H1 (cell line): ENCODE data around the gene KIDINS220. TPM values are rescaled to one million over a fixed set of nuclear protein-coding genes. Genes with fewer than 3 reads are reported as not detected.

Experiments used
- CTCF ChIA-PET: fragments of 300-600 bp; sonication (Branson Sonifier 250); formaldehyde crosslinking; loops from one replicate; lab custom pipeline; 2021; ENCODE audit not compliant: partially characterized antibody; lab: Charles Lee
- POLR2A ChIA-PET: fragments of 300-600 bp; sonication (Branson Sonifier 250); formaldehyde crosslinking; loops from one replicate; lab custom pipeline; 2021; ENCODE audit warnings: inconsistent platforms; ENCODE audit not compliant: partially characterized antibody; lab: Charles Lee
- DNase-seq, 2 experiments: peaks; one replicate each; pipeline versions ENCODE4 v3.0.0 to v3.0.0-alpha.2; 2010 to 2022; ENCODE audit warnings: low spot score in 2 of 2, low read depth in 1 of 2, mixed read lengths in 1 of 2
- FAIRE-seq: peaks from 2 replicates; lab custom pipeline; 2011; peaks lifted over from hg19 to GRCh38; lab: Jason Lieb, UNC
- H2AFZ ChIP-seq: 2 replicates; pipeline ENCODE4 v1.8.1; 2012; ENCODE audit warnings: low read length, inconsistent platforms
- H2AK5ac ChIP-seq: 2 replicates; pipeline ENCODE4 v1.6.1; 2013; ENCODE audit warnings: low read depth, low read length
- H2BK120ac ChIP-seq: replicated peaks from 2 replicates; pipeline ENCODE3; 2013; ENCODE audit warnings: low read depth, low read length, inconsistent platforms
- H2BK12ac ChIP-seq: 2 replicates; pipeline ENCODE4 v1.6.1; 2013; ENCODE audit warnings: low read depth, low read length
- H2BK15ac ChIP-seq: 2 replicates; pipeline ENCODE4 v1.6.1; 2013; ENCODE audit warnings: low read length
- H2BK20ac ChIP-seq: 2 replicates; pipeline ENCODE4 v1.6.1; 2013; ENCODE audit warnings: low read length
- H2BK5ac ChIP-seq: 2 replicates; pipeline ENCODE4 v1.6.1; 2013; ENCODE audit warnings: low read depth, low read length
- H3K14ac ChIP-seq: 2 replicates; pipeline ENCODE4 v1.6.1; 2013; ENCODE audit warnings: inconsistent platforms; ENCODE audit not compliant: insufficient read length
- H3K18ac ChIP-seq: 2 replicates; pipeline ENCODE4 v1.6.1; 2013; ENCODE audit warnings: low read length; ENCODE audit errors: extremely low read depth
- H3K23ac ChIP-seq: 2 replicates; pipeline ENCODE4 v1.6.1; 2013; ENCODE audit warnings: inconsistent platforms; ENCODE audit not compliant: insufficient read length
- H3K23me2 ChIP-seq: 2 replicates; pipeline ENCODE4 v1.6.1; 2013; ENCODE audit warnings: low read depth, low read length
- H3K27ac ChIP-seq: 2 replicates; pipeline ENCODE4 v1.6.1; 2011; ENCODE audit warnings: low read depth, low read length, inconsistent platforms
- H3K27me3 ChIP-seq, 4 experiments: replicated peaks in 1 of 4; 1 replicate in 1 of 4; 2 replicates in 3 of 4; pipeline versions ENCODE4 v1.6.1 to v1.8.1; 2011 to 2013; ENCODE audit warnings: low read length in 3 of 4, mild to moderate bottlenecking in 3 of 4, inconsistent platforms in 2 of 4, mixed read lengths in 2 of 4, moderate library complexity in 1 of 4; ENCODE audit not compliant: control insufficient read depth in 3 of 4, insufficient read depth in 3 of 4; ENCODE audit errors: extremely low read depth in 1 of 4
- H3K36me3 ChIP-seq, 4 experiments: 2 replicates each; pipeline versions ENCODE4 v1.6.1 to v1.8.1; 2011 to 2013; ENCODE audit warnings: mild to moderate bottlenecking in 4 of 4, low read length in 3 of 4, moderate library complexity in 2 of 4, control low read depth in 1 of 4, inconsistent platforms in 1 of 4; ENCODE audit not compliant: insufficient read depth in 4 of 4, control insufficient read depth in 2 of 4
- H3K4ac ChIP-seq: replicated peaks from 2 replicates; pipeline ENCODE3; 2013; ENCODE audit warnings: low read length, low read depth, mixed read lengths, inconsistent platforms; ENCODE audit not compliant: insufficient read length
- H3K4me1 ChIP-seq, 4 experiments: replicated peaks in 1 of 4; 1 replicate in 1 of 4; 2 replicates in 3 of 4; pipeline versions ENCODE4 v1.6.1 to v1.8.1; 2011 to 2013; ENCODE audit warnings: low read length in 3 of 4, inconsistent platforms in 2 of 4, mixed read lengths in 1 of 4; ENCODE audit not compliant: insufficient read depth in 4 of 4, control insufficient read depth in 3 of 4
- H3K4me2 ChIP-seq, 2 experiments: 2 replicates each; pipeline versions ENCODE4 v1.6.1 to v1.8.1; 2011 to 2013; ENCODE audit warnings: low read depth in 2 of 2, low read length in 2 of 2, control low read depth in 1 of 2, inconsistent platforms in 1 of 2, mild to moderate bottlenecking in 1 of 2; ENCODE audit not compliant: insufficient read depth in 1 of 2
- H3K4me3 ChIP-seq, 4 experiments: fragments of 200-600, 300-600 bp in 1 of 4; sonication (generic), shearing (Covaris generic), sonication (Bioruptor Twin) in 1 of 4; 2 replicates each; pipeline versions ENCODE4 v1.5.1 to v1.8.1; 2011 to 2016; ENCODE audit warnings: low read length in 4 of 4, low read depth in 3 of 4, control low read depth in 2 of 4, inconsistent platforms in 2 of 4, mild to moderate bottlenecking in 2 of 4, mixed read lengths in 1 of 4, moderate library complexity in 1 of 4; ENCODE audit not compliant: insufficient read depth in 2 of 4; ENCODE audit errors: extremely low read depth in 1 of 4
- H3K56ac ChIP-seq: replicated peaks from 2 replicates; pipeline ENCODE3; 2013; ENCODE audit warnings: low read depth, mild to moderate bottlenecking, mixed read lengths, low read length, inconsistent platforms; ENCODE audit not compliant: insufficient read length
- H3K79me1 ChIP-seq: 2 replicates; pipeline ENCODE4 v1.6.1; 2013; ENCODE audit warnings: low read depth, low read length, control low read depth
- H3K79me2 ChIP-seq, 2 experiments: 2 replicates each; pipeline versions ENCODE4 v1.6.1 to v1.8.1; 2012 to 2013; ENCODE audit warnings: low read length in 2 of 2, mild to moderate bottlenecking in 2 of 2, inconsistent platforms in 1 of 2; ENCODE audit not compliant: insufficient read depth in 2 of 2, control insufficient read depth in 1 of 2
- H3K9ac ChIP-seq, 4 experiments: replicated peaks in 1 of 4; 1 replicate in 1 of 4; 2 replicates in 3 of 4; pipeline versions ENCODE4 v1.6.1 to v1.8.1; 2011 to 2013; ENCODE audit warnings: low read depth in 3 of 4, low read length in 3 of 4, control low read depth in 2 of 4, mild to moderate bottlenecking in 2 of 4, moderate library complexity in 2 of 4, inconsistent platforms in 1 of 4; ENCODE audit errors: extremely low read depth in 1 of 4
- H3K9me3 ChIP-seq, 2 experiments: 2 replicates each; pipeline versions ENCODE4 v1.6.1 to v1.8.1; 2012 to 2013; ENCODE audit warnings: mild to moderate bottlenecking in 2 of 2, moderate library complexity in 2 of 2, control low read depth in 1 of 2, inconsistent platforms in 1 of 2, low read depth in 1 of 2, low read length in 1 of 2, mixed read lengths in 1 of 2; ENCODE audit not compliant: insufficient read depth in 2 of 2
- H4K20me1 ChIP-seq, 2 experiments: replicated peaks in 1 of 2; 2 replicates each; pipeline versions ENCODE3 to v1.8.1; 2011 to 2013; ENCODE audit warnings: inconsistent platforms in 2 of 2, low read length in 2 of 2, mild to moderate bottlenecking in 1 of 2; ENCODE audit not compliant: insufficient read depth in 2 of 2, control insufficient read depth in 1 of 2
- H4K5ac ChIP-seq: 2 replicates; pipeline ENCODE4 v1.6.1; 2013; ENCODE audit warnings: low read length, low read depth, mixed read lengths, inconsistent platforms; ENCODE audit not compliant: insufficient read length
- H4K8ac ChIP-seq: 2 replicates; pipeline ENCODE4 v1.8.0; 2013; ENCODE audit warnings: mild to moderate bottlenecking, moderate library complexity, low read length, inconsistent platforms; ENCODE audit not compliant: insufficient read depth; ENCODE audit errors: extremely low read depth
- H4K91ac ChIP-seq: replicated peaks from 2 replicates; pipeline ENCODE3; 2013; ENCODE audit warnings: low read length, mixed read lengths, inconsistent platforms; ENCODE audit not compliant: insufficient read length
- ATF2 ChIP-seq: IDR thresholded peaks from 2 replicates; pipeline ENCODE4 v1.6.1; 2012; ENCODE audit warnings: low read length, inconsistent platforms
- CEBPB ChIP-seq: IDR thresholded peaks from 2 replicates; pipeline ENCODE4 v1.6.1; 2012; ENCODE audit warnings: low read depth, low read length
- EZH2 ChIP-seq: fragments of 200-600 bp; sonication (generic); IDR thresholded peaks from 2 replicates; pipeline ENCODE4 v1.7.1; 2012; ENCODE audit warnings: low read depth, mild to moderate bottlenecking, moderate library complexity, low read length, inconsistent platforms; ENCODE audit not compliant: severe bottlenecking
- JUN ChIP-seq: IDR thresholded peaks from 2 replicates; pipeline ENCODE4 v1.6.1; 2011; ENCODE audit warnings: low read depth, mild to moderate bottlenecking, improper control_type of control experiment, low read length
- KDM4A ChIP-seq: IDR thresholded peaks from one replicate; pipeline ENCODE4 v1.7.1; 2012; ENCODE audit warnings: low read depth, mild to moderate bottlenecking, moderate library complexity, low read length, inconsistent platforms; ENCODE audit not compliant: severe bottlenecking
- NRF1 ChIP-seq: IDR thresholded peaks from 2 replicates; pipeline ENCODE4 v1.6.1; 2011; ENCODE audit warnings: mild to moderate bottlenecking, low read depth, low read length, improper control_type of control experiment
- RAD21 ChIP-seq, 2 experiments: IDR thresholded peaks in 1 of 2; conservative IDR thresholded peaks in 1 of 2; 2 replicates each; pipeline ENCODE4 v1.6.1; 2011; ENCODE audit warnings: low read depth in 2 of 2, low read length in 2 of 2, improper control_type of control experiment in 1 of 2, inconsistent platforms in 1 of 2, mild to moderate bottlenecking in 1 of 2, moderate library complexity in 1 of 2
- SIN3A ChIP-seq, 2 experiments: IDR thresholded peaks in 1 of 2; conservative IDR thresholded peaks in 1 of 2; 2 replicates each; pipeline ENCODE4 v1.6.1; 2011 to 2012; ENCODE audit warnings: low read length in 2 of 2, improper control_type of control experiment in 1 of 2, low read depth in 1 of 2, mild to moderate bottlenecking in 1 of 2
- SP2 ChIP-seq: IDR thresholded peaks from 2 replicates; pipeline ENCODE4 v1.6.1; 2012; ENCODE audit warnings: mild to moderate bottlenecking, low read length, inconsistent platforms
- TAF1 ChIP-seq: IDR thresholded peaks from 2 replicates; pipeline ENCODE4 v1.6.1; 2011; ENCODE audit warnings: mild to moderate bottlenecking, low read depth, low read length
- WGBS, 2 experiments: shearing (Covaris generic) in 1 of 2; methylation state at CpG; one replicate each; pipeline versions ENCODE4 v1.1.6 to v1.1.7; 2013 to 2015; ENCODE audit warnings: low lambda C conversion rate in 2 of 2, mixed read lengths in 2 of 2, inconsistent platforms in 1 of 2, low coverage in 1 of 2, missing lambda C conversion rate in 1 of 2; ENCODE audit not compliant: insufficient replicate concordance in 2 of 2, insufficient coverage in 1 of 2, insufficient read length in 1 of 2; ENCODE audit errors: extremely low coverage in 1 of 2, missing lambda C conversion rate in 1 of 2; 5-methylcytosine and 5-hydroxymethylcytosine counted together
- polyA plus RNA-seq, 7 experiments: library from polyadenylated mRNA; depleted of rRNA in 3 of 7; stranded (reverse) in 5 of 7; unstranded in 2 of 7; fragments of >200 nt in 5 of 7; fragments of 200-250 nt in 2 of 7; gene quantifications; 1 replicate in 5 of 7; 2 replicates in 1 of 7; 4 replicates in 1 of 7; pipeline versions ENCODE4 v1.2.1 to v1.2.3, GENCODE V29; 2011 to 2013; ENCODE audit warnings: missing spikeins in 2 of 7, mixed read lengths in 2 of 7
- total RNA-seq: library from RNA; stranded (reverse); fragmentation: NEBNext Ultra II Directional; extraction: Animal tissue kit (Norgen Biotek cat#: 25700); gene quantifications from 2 replicates; pipeline ENCODE4 v1.2.1, GENCODE V29; 2021

Gene KIDINS220
- total and polyA plus RNA-seq, 2 of the 8 experiments (the other 6 are each of a cell fraction or from before 2014, with no cell fraction given) = 21.2 to 27.1 TPM

- H3K4me3 ChIP-seq = no peak overlapping the region
- H3K4ac ChIP-seq = no peak overlapping the region
- no peaks in the 10 kb centered on the region for H4K20me1 ChIP-seq
- H2BK15ac ChIP-seq = no peak overlapping the region
- H3K56ac ChIP-seq = no peak overlapping the region
- H3K23me2 ChIP-seq = no peaks in the 10 kb centered on the region
- WGBS, 2 experiments = 73% methylated on average over 3 of the region's 5 CpGs; no CpG with 5 or more reads in 1 of the 2 experiments
- H4K91ac ChIP-seq = no peak overlapping the region
- FAIRE-seq (no peak), DNase-seq (no peak)
- no peak overlapping the region for H2BK12ac ChIP-seq
- H4K8ac ChIP-seq = no peak overlapping the region
- H2AFZ ChIP-seq = no peak overlapping the region
- H3K79me2 ChIP-seq = peaks cover 0 to 14% of the 10 kb centered on the region in 2 experiments; a peak in 2 of 4 replicates
- H3K36me3 ChIP-seq = no peaks in the 10 kb centered on the region
- no peak overlapping the region for H3K18ac ChIP-seq
- no peaks in the 10 kb centered on the region for H3K9me3 ChIP-seq
- no peak overlapping the region for H3K9ac ChIP-seq
- H3K23ac ChIP-seq = no peak overlapping the region
- no peak overlapping the region for H3K27ac ChIP-seq
- H4K5ac ChIP-seq = no peak overlapping the region
- H2AK5ac ChIP-seq = no peak overlapping the region
- H3K4me1 ChIP-seq = peaks cover 0 to 2% (median 0%) of the 10 kb centered on the region in 4 experiments; a peak in 2 of 7 replicates
- H3K4me2 ChIP-seq = no peak overlapping the region
- H3K27me3 ChIP-seq = no peaks in the 10 kb centered on the region
- H3K79me1 ChIP-seq = no peaks in the 10 kb centered on the region
- no peak overlapping the region for H2BK120ac ChIP-seq
- no peak overlapping the region for H2BK5ac ChIP-seq
- no peak overlapping the region for H2BK20ac ChIP-seq
- no peak overlapping the region for H3K14ac ChIP-seq
- CTCF ChIA-PET = no interaction called here
- POLR2A ChIA-PET = no interaction called here
- TF ChIP-seq CEBPB = no peak
- TF ChIP-seq KDM4A = no peak
- no peak for TF ChIP-seq TAF1
- no peak for TF ChIP-seq NRF1
- TF ChIP-seq EZH2 = no peak
- TF ChIP-seq JUN = no peak
- no peak for TF ChIP-seq SP2
- TF ChIP-seq ATF2 = no peak
- no peak for TF ChIP-seq SIN3A (conservative IDR thresholded peaks at IDR 0.05 in 1 of 2, IDR thresholded peaks at IDR 0.05 in 1 of 2; ENCODE audit: low read depth in 1 of 2, low read length in 2 of 2)
- TF ChIP-seq RAD21 (IDR thresholded peaks at IDR 0.05 in 1 of 2, conservative IDR thresholded peaks at IDR 0.05 in 1 of 2; ENCODE audit: low read depth in 2 of 2, low read length in 2 of 2) = no peak
Measured at GRCh38 chr2:8839189-8839965, 2.0 kb upstream of the KIDINS220 start.
